Endothelial cell of umbilical vein (primary cell): ENCODE data around the gene DEPDC1B. TPM values are rescaled to one million over a fixed set of nuclear protein-coding genes. Genes with fewer than 3 reads are reported as not detected.

Experiments
- BruUV-seq: library from RNA; stranded (reverse); fragments of 400-500 nt; replicated peaks from 2 replicates; lab custom pipeline; 2021; lab: Mats Ljungman, UMichigan
- CTCF ChIA-PET: fragments of 300-600, 350-600 bp; sonication (Branson Sonifier 250); formaldehyde crosslinking; loops from one replicate; lab custom pipeline; 2021; ENCODE audit warnings: antibody characterized with exemption, inconsistent platforms; lab: Charles Lee
- POLR2A ChIA-PET: fragments of 300-600, 350-600 bp; sonication (Branson Sonifier 250); formaldehyde crosslinking; loops from one replicate; lab custom pipeline; 2021; ENCODE audit warnings: antibody characterized with exemption, inconsistent platforms; lab: Charles Lee
- DNase-seq: peaks from one replicate; pipeline ENCODE4 v3.0.0-alpha.2; 2011; ENCODE audit warnings: low read depth, low spot score
- FAIRE-seq: peaks from 2 replicates; lab custom pipeline; 2011; peaks lifted over from hg19 to GRCh38; lab: Jason Lieb, UNC
- H2AFZ ChIP-seq: 2 replicates; pipeline ENCODE4 v1.6.0; 2012; ENCODE audit warnings: low read depth, low read length, control low read depth, inconsistent platforms
- H3K27ac ChIP-seq: 2 replicates; pipeline ENCODE4 v1.5.1; 2011; ENCODE audit warnings: low read depth, mild to moderate bottlenecking, control low read depth, low read length, moderate library complexity; ENCODE audit not compliant: insufficient read depth
- H3K27me3 ChIP-seq, 2 experiments: 2 replicates each; pipeline versions ENCODE4 v1.6.0 to v1.6.1; 2011; ENCODE audit warnings: low read length in 2 of 2, mixed read lengths in 1 of 2; ENCODE audit not compliant: control insufficient read depth in 2 of 2, insufficient read depth in 2 of 2
- H3K36me3 ChIP-seq, 2 experiments: 2 replicates in 1 of 2; 3 replicates in 1 of 2; pipeline ENCODE4 v1.5.1; 2011; ENCODE audit warnings: low read length in 2 of 2, mild to moderate bottlenecking in 1 of 2, moderate library complexity in 1 of 2; ENCODE audit not compliant: control insufficient read depth in 2 of 2, insufficient read depth in 2 of 2; ENCODE audit errors: extremely low read depth in 1 of 2
- H3K4me1 ChIP-seq: 3 replicates; pipeline ENCODE4 v1.5.1; 2011; ENCODE audit warnings: mild to moderate bottlenecking, low read length; ENCODE audit not compliant: control insufficient read depth, insufficient read depth; ENCODE audit errors: extremely low read depth
- H3K4me2 ChIP-seq: 2 replicates; pipeline ENCODE4 v1.6.1; 2011; ENCODE audit warnings: low read length, control low read depth, mixed read lengths; ENCODE audit not compliant: insufficient read depth
- H3K4me3 ChIP-seq, 3 experiments: fragments of 200-600 bp in 1 of 3; sonication (generic), shearing (Covaris generic) in 1 of 3; replicated peaks in 1 of 3; 2 replicates each; pipeline ENCODE4 v1.5.1; 2011 to 2016; ENCODE audit warnings: control low read depth in 3 of 3, low read length in 3 of 3, mild to moderate bottlenecking in 2 of 3, inconsistent platforms in 1 of 3, low read depth in 1 of 3, moderate library complexity in 1 of 3; ENCODE audit not compliant: insufficient read depth in 1 of 3
- H3K79me2 ChIP-seq: 2 replicates; pipeline ENCODE4 v1.6.0; 2012; ENCODE audit warnings: low read length, inconsistent platforms; ENCODE audit not compliant: control insufficient read depth, insufficient read depth
- H3K9ac ChIP-seq: replicated peaks from 2 replicates; pipeline ENCODE3; 2011; ENCODE audit warnings: low read length, control low read depth; ENCODE audit not compliant: insufficient read depth; ENCODE audit errors: extremely low read depth
- H3K9me1 ChIP-seq: replicated peaks from 3 replicates; pipeline ENCODE4 v1.6.0; 2011; ENCODE audit warnings: mild to moderate bottlenecking, low read length; ENCODE audit not compliant: control insufficient read depth, insufficient read depth; ENCODE audit errors: extremely low read depth
- H3K9me3 ChIP-seq: replicated peaks from 2 replicates; pipeline ENCODE4 v1.5.1; 2012; ENCODE audit warnings: low read length, inconsistent platforms; ENCODE audit not compliant: control insufficient read depth, insufficient read depth
- H4K20me1 ChIP-seq: replicated peaks from 2 replicates; pipeline ENCODE3; 2011; ENCODE audit warnings: mild to moderate bottlenecking, low read length; ENCODE audit not compliant: control insufficient read depth, insufficient read depth; ENCODE audit errors: extremely low read depth
- EZH2 ChIP-seq: IDR thresholded peaks from 2 replicates; pipeline ENCODE4 v1.6.1; 2012; ENCODE audit warnings: borderline replicate concordance, low read depth, mild to moderate bottlenecking, moderate library complexity, low read length, inconsistent platforms; ENCODE audit not compliant: severe bottlenecking
- FOS ChIP-seq: IDR thresholded peaks from 2 replicates; pipeline ENCODE4 v1.6.1; 2011; ENCODE audit warnings: mild to moderate bottlenecking, low read length, moderate library complexity, borderline replicate concordance; ENCODE audit not compliant: insufficient read depth
- GATA2 ChIP-seq: IDR thresholded peaks from 2 replicates; pipeline ENCODE4 v1.7.0; 2011; ENCODE audit warnings: low read depth, mild to moderate bottlenecking, moderate library complexity, mixed read lengths, low read length; ENCODE audit not compliant: insufficient read length, insufficient read depth
- JUN ChIP-seq: IDR thresholded peaks from 2 replicates; pipeline ENCODE4 v1.6.1; 2011; ENCODE audit warnings: borderline replicate concordance, low read depth; ENCODE audit not compliant: insufficient read length, insufficient read depth
- MAX ChIP-seq: IDR thresholded peaks from 2 replicates; pipeline ENCODE4 v1.6.1; 2011; ENCODE audit not compliant: insufficient read depth, insufficient read length
- MYC ChIP-seq: IDR thresholded peaks from one replicate; pipeline ENCODE4 v1.6.1; 2011; ENCODE audit warnings: mild to moderate bottlenecking, low read depth, low read length
- POLR2A ChIP-seq: IDR thresholded peaks from 2 replicates; pipeline ENCODE4 v1.6.1; 2012; ENCODE audit warnings: low read depth, mild to moderate bottlenecking, control low read depth, low read length
- POLR2AphosphoS5 ChIP-seq: IDR thresholded peaks from 2 replicates; pipeline ENCODE4 v1.6.1; 2012; ENCODE audit warnings: low read depth, mild to moderate bottlenecking, control low read depth, low read length, moderate library complexity; ENCODE audit not compliant: insufficient read depth
- dilution Hi-C: fragments of 300-500 bp; cut with MboI; formaldehyde crosslinking; loops from one replicate; pipeline ENCODE4 v1.15.0; 2019; ENCODE audit warnings: low sequenced_read_pairs; ENCODE audit not compliant: extremely low pct_ligation_motif_present
- intact Hi-C: fragments of 100-400 bp; cut with micrococcal nuclease; formaldehyde crosslinking; loops from one replicate; pipeline ENCODE4 v1.10.0; 2022
- polyA plus RNA-seq, 4 experiments: library from polyadenylated mRNA; depleted of rRNA in 3 of 4; stranded (reverse) in 3 of 4; unstranded in 1 of 4; fragments of >200 nt; gene quantifications; 2 replicates each; pipeline versions ENCODE4 v1.2.1 to v1.2.3, GENCODE V29; 2011 to 2012; ENCODE audit warnings: missing spikeins in 1 of 4
- total RNA-seq: library from RNA; stranded (reverse); gene quantifications from 2 replicates; pipeline ENCODE4 v1.2.3, GENCODE V29; 2021
- TF ChIP-seq, protein P1 (sequence below), 2 donors: IDR thresholded peaks; 1 replicate in 1 of 2; 2 replicates in 1 of 2; pipeline ENCODE4 v1.5.1; 2011; ENCODE audit warnings: low read length in 2 of 2, mild to moderate bottlenecking in 2 of 2, moderate library complexity in 2 of 2, control low read depth in 1 of 2, inconsistent platforms in 1 of 2, low read depth in 1 of 2; ENCODE audit not compliant: insufficient read depth in 1 of 2; ENCODE audit errors: extremely low read depth in 1 of 2

Gene DEPDC1B
- total and polyA plus RNA-seq, 2 donors (not counting 3 experiments of a cell fraction or from before 2014, with no cell fraction given): 6.7 to 18.7 TPM

GRCh38 chr5:60583616-60584015 is 116.3 kb downstream of the DEPDC1B start:
- Histone ChIP-seq H3K79me2 (no peaks in the 10 kb centered on the region), H3K27me3 (no peaks in the 10 kb centered on the region), H3K4me2 (no peak overlapping the region), H4K20me1 (no peaks in the 10 kb centered on the region), H3K9me1 (no peaks in the 10 kb centered on the region), H3K4me3 (no peak overlapping the region), H3K9me3 (no peaks in the 10 kb centered on the region), H3K9ac (no peak overlapping the region), H2AFZ (no peak overlapping the region), H3K36me3 (no peaks in the 10 kb centered on the region), H3K4me1 (no peaks in the 10 kb centered on the region), H3K27ac (no peak overlapping the region)
- POLR2A ChIA-PET: no interaction called here
- dilution Hi-C loops (no loop called here), intact Hi-C loops (no loop called here)
- TF ChIP-seq POLR2A (no peak), EZH2 (no peak), MYC (no peak), FOS (no peak), MAX (no peak), GATA2 (no peak), POLR2AphosphoS5 (no peak), JUN (no peak)
- TF ChIP-seq, protein P1, sequence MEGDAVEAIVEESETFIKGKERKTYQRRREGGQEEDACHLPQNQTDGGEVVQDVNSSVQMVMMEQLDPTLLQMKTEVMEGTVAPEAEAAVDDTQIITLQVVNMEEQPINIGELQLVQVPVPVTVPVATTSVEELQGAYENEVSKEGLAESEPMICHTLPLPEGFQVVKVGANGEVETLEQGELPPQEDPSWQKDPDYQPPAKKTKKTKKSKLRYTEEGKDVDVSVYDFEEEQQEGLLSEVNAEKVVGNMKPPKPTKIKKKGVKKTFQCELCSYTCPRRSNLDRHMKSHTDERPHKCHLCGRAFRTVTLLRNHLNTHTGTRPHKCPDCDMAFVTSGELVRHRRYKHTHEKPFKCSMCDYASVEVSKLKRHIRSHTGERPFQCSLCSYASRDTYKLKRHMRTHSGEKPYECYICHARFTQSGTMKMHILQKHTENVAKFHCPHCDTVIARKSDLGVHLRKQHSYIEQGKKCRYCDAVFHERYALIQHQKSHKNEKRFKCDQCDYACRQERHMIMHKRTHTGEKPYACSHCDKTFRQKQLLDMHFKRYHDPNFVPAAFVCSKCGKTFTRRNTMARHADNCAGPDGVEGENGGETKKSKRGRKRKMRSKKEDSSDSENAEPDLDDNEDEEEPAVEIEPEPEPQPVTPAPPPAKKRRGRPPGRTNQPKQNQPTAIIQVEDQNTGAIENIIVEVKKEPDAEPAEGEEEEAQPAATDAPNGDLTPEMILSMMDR (IDR thresholded peaks at IDR 0.05; ENCODE audit: extremely low read depth in 1 of 2, insufficient read depth in 1 of 2, low read depth in 1 of 2, low read length in 2 of 2): no peak
- FAIRE-seq: no peak
- DNase-seq: no peak
- no TSS peak for BruUV-seq
- CTCF ChIA-PET: interaction anchor here (0.9 to 1.1 kb wide), 2 partner anchors 10 to 28 kb away, joined by 3 to 4 read pairs; no protein-coding TSS in a partner anchor
